HG03039 (cell line): Measurements from ENCODE around the gene VSTM2B.
"Not testable (repeated sequence)": the region's sequence is repeated elsewhere in the genome, so short reads cannot be mapped to it uniquely, and the experiment has no call there.

Experiments used
- ATAC-seq: cut with Tn5 transposase; IDR thresholded peaks from one replicate; pipeline ENCODE4 v1.9.1; 2021; ENCODE audit warnings: mild to moderate bottlenecking, moderate library complexity; ENCODE audit not compliant: unreplicated experiment

VSTM2B gene

DNA sequence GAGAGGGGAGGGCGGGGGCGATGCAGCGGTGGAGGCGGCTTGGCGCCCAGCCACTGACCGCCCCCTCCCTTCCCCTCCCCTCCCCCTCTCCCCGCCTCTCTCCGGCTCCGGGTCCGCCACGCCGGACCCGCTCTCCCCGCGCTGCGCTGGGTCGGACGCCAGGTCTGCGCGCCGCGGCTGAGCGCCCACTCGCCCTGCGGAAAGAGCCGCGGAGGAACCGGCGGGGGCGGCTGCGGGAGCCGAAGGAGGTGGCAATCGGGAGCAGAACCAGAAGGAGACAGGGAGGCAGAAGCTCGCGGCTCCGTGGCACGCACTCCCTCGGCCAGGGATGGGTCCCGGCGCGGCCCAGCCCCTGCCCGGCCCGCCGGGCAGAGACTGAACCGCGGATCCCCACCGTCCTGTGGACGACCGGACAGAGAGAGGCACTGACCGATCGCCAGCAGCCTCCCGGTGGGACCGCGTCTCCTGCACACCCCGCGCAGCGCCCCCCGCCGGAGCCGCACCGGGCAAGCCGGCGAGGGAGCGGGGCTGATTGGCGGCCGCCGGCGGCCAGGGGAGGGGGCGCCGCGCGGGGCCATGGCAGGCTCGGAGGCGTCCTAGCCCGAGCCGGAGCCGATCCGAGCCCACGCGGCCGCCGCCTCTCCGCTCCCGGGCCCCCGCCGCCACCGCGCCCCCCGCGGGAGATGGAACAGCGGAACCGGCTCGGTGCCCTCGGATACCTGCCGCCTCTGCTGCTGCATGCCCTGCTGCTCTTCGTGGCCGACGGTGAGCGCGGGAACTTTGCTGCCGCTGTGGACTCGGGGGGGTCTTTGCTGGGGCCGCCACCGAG is at the start of gene VSTM2B:
Gene VSTM2B, plus strand, starts transcription at position 94 of the 829 bp plus-strand sequence. Its CDS starts 590 bp downstream, at position 684.
- ATAC-seq: no peak

- ATAC-seq: no peak
Measured at GRCh38 chr19:29476528-29476927, 49.3 kb upstream of the VSTM2B start.

DNA sequence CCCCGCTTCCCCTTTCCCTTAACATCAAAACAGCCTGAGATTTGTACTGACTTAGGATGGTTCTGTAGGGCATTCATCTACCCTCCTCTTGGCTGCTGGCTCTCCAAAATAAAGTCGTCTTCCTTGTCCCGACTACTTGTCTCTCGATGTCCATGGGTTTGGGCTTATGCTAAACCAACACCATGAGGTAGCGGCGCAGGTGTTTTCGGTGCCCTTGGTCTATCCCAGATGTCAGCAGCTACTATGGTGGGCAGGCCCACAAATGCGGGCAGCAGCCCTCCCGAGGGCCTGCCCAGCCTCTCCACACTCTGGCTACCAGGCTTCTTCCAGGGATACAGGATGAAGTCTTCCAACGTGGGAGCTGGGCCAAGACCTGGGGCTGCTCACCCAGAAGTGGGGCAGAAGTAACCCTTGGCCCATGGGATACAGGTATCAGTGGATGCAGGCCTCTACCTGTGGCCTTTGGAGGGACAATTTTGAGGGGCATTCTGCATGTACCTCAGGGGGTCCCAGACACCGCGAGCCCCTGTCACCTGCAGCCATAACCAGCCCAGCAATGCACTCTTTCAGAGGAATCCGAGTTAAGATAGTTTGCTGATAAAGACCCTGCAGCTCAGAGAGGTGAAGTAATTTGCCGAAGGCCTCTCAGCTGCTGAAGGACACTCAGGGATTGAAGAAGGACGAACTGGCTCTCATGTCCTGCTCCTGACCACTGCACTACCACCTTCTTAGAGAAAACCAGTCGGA is 47.8 kb upstream of the VSTM2B start:
- no peak for ATAC-seq

GRCh38 chr19:29478578-29479565 is 46.9 kb upstream of the VSTM2B start:
- ATAC-seq: no peak

- no peak for ATAC-seq
Measured at GRCh38 chr19:29479941-29480340, 45.9 kb upstream of the VSTM2B start.

DNA sequence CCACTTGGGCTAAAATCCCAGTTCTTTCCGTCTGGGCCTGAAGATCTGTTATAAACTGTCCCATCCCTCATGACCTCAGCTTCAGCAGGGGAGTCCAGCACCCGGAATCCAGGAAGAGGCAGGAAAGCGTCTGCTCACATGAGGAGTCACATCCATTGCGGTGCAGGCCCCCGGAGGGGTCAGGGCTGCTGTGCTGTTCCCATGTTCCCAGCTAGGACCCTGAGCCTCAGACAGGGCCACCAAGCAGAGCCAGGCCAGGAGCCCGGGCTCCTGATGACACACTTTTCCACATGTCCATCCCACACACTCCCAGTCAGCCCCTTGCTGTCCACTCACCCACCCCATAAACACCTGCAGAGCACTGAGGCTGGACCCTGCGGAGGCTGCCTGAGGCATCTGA is 45.3 kb upstream of the VSTM2B start:
- ATAC-seq: no peak

DNA sequence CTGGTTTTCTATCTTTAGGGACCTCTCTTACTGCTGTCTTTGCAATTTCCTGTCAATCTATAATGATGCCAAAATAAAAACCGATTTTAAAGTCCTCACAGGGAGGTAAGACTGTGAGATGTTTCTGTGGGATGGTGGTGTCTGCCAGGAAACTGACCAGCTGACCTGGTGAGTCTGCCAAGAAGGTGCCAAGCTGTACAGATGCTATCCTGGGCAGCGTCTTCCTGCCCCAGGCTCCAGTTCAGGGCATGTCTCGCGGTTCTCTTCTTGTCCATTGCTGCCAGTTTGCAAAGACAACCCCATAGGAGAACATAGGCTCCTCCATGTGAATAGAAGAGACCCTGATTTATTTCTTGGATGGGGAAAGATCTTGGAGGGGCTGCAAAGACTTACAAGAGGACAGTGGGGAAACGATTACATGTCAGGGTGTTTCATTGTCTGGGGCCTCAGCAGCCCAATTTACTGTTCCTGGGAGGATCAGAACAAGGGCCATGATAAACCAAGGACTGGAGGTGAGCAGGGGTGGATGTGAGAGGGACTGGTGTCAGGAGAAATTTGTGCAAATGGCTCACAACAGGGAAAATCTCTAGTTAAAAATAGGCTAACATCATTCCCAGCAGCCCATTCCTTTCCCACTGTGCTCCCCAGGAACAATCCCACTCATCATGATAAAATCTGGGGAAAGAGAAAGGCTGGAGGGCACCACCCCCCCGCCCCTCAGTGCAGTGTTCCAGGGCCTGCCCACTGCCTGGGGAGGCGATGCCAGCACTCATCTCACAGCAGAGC is 42.7 kb upstream of the VSTM2B start:
- ATAC-seq: no peak

DNA sequence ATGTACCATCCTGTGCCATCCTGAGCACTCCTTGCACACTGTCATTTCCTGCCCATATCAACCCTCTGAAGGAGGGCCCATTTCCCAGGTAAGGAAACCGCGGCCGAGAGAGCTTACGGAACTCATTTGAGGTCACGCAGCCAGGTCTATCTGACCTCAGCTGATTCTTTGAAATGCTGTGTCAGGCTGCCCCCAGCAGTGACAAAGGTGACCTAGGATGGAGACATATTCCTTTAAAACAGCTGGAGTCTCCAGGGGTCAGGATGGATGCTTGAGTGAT is 42.2 kb upstream of the VSTM2B start:
- no peak for ATAC-seq

DNA sequence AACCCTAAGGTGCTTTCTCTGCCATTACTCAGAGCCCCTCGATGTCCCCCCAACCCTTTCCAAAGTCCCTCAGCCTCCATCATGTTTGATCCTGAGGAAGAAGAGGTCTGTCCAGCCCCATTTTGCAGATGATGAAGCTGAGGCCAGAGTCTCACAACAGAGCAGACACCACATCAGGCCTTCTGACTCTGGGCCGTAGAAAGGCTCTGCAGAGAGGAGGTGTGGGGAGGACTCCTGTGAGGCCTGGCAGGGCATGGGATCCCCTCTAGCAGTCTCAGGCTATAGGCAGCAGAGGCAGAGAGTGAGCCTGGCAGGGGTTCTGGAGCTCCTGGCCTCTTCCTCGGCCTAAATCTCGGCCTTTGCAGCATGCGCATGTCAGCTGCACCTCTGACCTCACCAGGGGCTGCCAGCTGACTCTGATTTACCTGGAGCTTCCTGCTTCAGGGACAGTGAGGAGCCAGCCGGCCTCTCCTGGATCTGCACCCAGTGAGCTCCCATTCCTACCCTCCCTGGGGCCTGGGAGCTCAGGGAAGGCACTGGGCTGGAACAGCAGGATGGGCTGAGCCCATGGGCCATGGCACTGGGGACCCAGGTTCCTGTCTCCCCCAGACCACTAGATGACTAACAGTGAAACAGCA is 41.7 kb upstream of the VSTM2B start:
- ATAC-seq: no peak

DNA sequence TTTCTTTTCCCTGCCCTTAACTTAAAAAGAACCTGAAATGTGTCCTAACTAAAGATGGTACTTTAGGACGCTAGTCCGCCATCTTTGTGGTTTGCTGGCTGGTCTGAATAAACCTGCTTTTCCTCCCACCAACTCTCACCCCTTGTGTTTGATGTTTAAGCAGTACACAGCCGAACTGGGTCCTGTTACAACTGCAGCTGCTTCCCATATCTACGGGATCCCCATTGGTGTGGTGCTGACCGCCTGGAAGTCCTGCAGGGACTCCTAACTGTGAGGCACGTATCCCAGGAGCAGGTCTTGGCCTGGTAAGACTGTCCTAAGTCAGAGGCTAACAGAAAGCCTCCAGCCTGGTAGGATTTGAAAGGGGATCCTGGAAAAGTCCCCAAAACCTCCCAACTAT is 40.9 kb upstream of the VSTM2B start:
- ATAC-seq: no peak

DNA sequence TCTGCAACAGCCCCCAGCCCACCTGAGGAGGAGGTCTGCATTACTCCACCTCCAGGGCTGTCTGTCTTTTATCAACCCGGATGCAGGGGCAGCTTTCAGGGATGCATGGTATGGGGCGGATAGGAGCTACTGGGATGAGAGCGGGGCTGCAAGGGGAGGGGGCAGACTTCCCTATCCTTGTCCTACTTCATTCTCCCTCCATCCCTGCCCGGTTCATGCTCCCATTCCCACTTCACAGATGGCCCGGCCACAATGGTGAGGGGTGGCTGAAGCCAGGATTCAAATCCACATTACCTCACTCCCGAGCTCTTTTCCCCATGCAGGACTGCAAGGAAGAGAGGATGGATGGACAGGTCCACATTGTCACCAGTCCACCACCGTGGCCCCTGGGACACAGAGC is 40.5 kb upstream of the VSTM2B start:
- no peak for ATAC-seq

DNA sequence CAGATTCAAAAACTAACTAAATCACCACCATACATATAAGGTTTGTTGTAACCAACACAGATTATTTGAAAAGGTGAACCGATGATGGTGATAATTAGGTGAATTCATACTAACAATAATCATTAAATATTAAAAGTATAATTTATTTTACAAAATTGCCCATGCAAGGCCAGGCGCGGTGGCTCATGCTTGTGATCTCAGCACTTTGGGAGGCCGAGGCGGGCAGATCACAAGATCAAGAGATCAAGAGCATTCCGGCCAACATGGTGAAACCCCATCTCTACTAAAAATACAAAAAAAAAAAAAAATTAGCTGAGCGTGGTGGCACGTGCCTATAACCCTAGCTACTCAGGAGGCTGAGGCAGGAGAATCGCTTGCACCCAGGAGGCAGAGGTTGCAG is 38.8 kb upstream of the VSTM2B start:
- ATAC-seq: not testable (repeated sequence)

- ATAC-seq: no peak
Measured at GRCh38 chr19:29487432-29487831, 38.4 kb upstream of the VSTM2B start.

GRCh38 chr19:29488316-29488715 is 37.5 kb upstream of the VSTM2B start:
- ATAC-seq: no peak

DNA sequence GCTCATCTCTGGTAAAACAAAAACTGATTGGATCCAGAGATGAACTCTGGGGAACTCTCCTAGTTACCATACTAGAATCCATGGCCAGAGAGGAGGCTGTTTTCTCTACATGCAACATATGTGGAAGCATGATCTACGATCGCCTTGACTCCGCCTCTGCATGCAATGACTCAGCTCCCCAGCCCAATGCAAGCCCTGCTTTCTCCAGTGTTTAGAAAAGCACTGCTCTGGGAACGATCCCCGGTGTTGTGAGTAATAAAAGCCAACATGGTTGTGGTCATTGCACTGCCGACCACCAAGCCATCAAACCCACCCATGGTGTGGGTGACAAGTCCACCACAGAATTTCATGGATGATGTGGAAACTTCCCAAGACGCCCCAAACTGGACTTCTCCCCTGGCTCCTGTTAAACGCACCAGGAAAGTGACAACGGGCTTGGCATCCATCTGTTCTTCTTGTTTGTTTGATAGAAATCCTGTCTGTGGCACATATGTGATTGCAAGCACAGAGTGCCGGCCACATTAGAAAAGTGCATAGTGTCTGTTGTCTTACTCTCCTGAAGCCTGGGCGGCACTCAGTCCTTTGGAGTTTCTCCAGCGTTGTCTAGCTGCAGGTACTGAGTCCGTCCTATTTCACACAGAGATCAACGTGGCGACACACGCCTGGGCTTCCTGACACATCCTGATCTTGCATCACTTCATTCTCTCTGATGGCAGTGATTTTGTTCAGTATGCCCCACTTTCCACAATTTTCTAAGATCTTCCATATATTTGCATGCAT is 36.4 kb upstream of the VSTM2B start:
- ATAC-seq: no peak

DNA sequence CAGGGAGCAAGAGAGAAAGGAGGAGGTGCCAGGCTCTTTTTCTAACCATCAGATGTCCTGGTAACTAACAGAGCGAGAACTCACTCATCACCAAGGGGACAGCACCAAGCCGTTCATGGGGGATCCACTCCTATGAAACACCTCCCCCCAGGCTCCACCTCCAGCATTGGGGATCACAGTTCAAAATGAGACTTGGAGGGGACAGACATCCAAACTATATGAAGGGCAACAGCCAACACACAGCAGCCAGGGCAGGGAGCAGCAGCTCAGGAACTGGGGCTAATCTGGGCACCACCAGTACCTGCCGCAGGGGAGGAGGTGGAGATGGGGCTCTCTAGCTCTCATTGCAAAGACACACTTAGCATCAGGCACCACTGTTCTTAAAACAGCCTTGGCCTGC is 34.3 kb upstream of the VSTM2B start:
- no peak for ATAC-seq

DNA sequence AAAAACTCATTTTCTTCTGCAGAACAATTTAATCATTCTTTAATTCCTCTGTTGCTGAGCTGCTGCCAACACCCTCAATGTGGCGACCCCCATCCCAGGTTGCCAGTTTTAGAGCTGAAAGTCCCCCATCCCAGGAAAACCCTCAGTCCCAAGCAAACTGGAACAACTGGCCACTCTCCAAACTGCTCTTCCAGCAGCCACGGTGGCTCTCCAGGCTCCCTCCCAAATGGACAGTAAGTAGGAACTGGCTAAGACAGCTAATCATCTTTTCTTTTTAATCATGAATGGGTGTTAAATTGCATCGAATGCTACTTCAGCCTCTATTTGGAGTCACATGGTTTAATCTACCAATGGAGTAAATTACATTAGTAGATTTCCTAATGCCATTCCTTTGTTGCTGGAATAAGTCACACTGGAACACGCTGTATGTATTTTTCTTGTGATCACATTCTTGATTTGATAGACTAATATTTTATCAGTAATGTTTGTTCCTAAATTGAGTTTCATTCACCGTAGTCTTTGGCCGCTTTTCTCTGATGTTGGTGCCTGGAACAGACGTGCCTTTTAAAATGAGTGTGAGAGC is 33.7 kb upstream of the VSTM2B start:
- no peak for ATAC-seq

DNA sequence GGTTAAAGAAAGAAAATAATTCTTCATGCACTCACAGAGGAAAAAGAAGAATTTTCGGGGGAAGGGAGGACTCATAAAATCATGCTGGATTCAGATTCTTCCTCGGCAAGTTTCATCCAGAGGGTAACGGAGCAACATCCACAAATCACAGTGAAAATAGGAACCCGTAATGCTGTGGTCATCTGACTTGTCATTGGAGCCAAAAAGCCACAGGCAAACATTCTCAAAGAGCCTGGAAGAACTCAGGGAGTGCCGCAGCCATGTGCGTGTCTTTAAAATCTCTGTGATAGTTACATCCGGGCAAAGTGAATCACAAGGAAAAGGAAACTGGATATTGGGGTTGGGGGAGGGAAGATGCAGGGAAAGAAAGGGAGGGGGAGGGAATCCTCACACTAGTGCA is 33.0 kb upstream of the VSTM2B start:
- no peak for ATAC-seq

DNA sequence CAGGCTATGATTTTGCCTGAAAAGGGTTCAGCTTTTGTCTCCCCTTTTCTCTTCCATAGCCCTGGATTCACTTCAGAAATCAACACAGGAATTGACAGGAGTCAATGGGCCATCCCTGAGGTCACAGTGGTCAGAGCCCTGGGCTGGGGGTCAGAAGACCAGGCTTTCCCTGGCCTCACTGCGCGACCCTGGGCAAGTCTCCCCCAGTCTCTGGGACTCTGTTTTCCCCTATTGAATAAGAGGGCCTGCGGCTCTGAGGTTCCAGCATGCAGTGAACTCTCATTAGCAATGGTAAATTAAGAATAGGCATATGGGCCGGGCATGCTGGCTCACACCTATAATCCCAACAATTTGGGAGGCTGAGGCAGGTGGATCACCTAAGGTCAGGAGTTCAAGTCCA is 30.7 kb upstream of the VSTM2B start:
- no peak for ATAC-seq
